ENCODE measurements around the gene GPR162.
"Not testable (repeated sequence)": the region's sequence is repeated elsewhere in the genome, so short reads cannot be mapped to it uniquely, and the experiment has no call there.

The GPR162 gene

DNA sequence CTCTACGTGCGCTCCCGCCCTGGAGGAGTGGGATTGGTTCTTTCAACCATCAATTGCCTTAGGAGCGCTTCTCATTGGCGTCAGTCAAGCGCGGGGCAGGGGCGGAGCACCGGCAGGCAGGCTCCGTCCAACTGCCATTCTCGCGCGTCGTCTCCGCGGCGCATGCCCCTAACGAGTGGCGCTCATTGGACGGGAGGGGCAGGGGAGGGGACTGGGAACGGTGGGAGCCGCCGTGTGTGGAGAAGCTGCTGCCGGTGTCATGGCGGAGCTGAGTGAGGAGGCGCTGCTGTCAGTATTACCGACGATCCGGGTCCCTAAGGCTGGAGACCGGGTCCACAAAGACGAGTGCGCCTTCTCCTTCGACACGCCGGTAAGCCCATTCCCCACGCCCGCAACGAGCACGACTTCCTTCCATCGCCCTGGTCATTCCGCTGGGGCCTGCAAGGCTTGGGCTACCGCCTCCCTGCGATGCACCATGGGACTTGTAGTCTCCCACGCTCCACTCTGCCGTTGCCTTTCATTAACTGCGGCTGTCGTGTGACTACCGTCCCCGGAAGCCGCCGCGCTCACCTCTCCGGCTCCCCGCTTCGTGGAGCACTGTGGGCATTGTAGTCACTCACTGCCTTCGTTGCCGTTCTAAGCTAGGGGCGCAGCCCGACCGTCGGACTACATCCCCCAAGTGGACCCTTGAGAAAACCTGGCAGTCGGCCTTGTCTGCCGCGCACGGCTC is 30.5 kb downstream of the GPR162 start, which contains the start of gene USP5:
TSS of gene USP5 (plus strand) at position 230 of the 730 bp plus-strand sequence. CDS start at position 260, 30 bp downstream.
- in situ Hi-C loops (cut with MboI; ENCODE audit: low sequenced_read_pairs), result no loop called here

DNA sequence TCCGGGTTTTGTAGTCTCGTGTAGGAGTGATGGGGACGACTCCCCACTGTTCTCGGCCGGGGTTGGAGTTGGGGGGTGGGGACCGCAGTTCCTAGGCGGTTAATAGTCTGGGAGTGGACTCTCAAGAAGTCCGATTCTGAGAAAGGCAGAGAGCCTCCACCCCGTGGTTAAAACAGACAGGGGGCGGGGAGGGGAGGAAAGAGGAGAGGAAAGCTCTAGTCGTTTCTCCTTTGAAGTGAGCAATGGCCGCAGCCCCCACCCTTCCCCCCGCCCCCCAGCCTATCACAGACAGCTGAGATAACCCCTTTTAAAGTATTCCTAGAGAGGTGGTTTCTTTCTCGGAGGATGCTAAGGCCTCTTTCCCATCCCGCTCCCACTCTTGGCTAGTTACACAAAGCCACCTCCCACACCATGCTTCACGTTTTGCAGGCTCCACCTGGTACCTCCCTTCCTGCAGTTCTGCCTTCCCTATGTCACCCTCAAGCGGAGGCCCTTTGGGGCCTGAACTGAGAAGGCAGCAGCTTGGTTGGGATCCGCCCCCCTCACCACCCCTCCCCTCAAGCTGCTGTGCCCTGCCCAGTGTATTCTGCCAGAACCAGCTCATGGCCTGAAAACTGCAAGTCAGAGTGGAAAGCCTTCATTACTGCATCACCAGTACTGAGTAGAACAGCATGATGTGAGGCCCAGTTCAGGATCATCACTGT is 31.2 kb downstream of the GPR162 start:
- in situ Hi-C loops (cut with MboI; ENCODE audit: low sequenced_read_pairs), result no loop called here

- in situ Hi-C loops (cut with MboI; ENCODE audit: low sequenced_read_pairs), result no loop called here
Measured at GRCh38 chr12:6853626-6854025, 32.0 kb downstream of the GPR162 start.

- in situ Hi-C loops (cut with MboI; ENCODE audit: low sequenced_read_pairs), result no loop called here
Measured at GRCh38 chr12:6854036-6854435, 32.4 kb downstream of the GPR162 start.

GRCh38 chr12:6855322-6855721 is 33.7 kb downstream of the GPR162 start:
- in situ Hi-C loops (cut with MboI; ENCODE audit: low sequenced_read_pairs), result no loop called here

DNA sequence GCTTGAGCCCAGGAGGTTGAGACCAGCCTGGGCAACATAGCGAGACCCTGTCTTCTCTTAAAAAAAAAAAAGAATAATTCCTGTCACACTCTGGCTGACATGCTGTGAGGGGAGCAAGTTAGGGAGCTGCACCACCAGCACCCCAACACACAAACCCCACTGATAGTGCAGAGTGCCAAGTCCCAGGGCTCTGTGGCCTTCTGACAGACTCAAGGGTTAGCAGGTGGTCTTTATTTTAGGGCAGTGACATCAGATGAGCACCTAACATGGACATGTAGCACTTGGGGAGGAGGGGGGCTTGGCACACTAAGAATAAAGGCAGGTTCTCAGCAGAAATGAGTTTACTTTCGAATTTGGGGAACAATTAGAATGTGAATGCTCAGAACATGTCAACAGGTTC is 37.2 kb downstream of the GPR162 start:
- in situ Hi-C loops (cut with MboI; ENCODE audit: low sequenced_read_pairs), result no loop called here

DNA sequence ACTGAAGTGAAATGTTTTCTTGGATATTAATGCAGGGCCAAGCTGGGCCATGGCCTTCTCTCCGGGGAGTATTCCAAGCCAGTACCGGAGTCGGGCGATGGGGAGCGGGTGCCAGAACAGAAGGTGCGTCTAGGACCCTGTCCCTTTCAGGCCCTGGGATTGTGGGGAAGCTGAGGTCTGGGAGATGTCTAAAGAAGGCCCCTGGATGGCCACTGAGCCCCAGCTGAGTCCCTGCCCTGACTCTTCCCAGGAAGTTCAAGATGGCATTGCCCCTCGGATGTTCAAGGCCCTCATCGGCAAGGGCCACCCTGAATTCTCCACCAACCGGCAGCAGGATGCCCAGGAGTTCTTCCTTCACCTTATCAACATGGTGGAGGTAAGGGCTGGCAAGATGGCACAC is 38.5 kb downstream of the GPR162 start:
- in situ Hi-C loops (cut with MboI; ENCODE audit: low sequenced_read_pairs), result no loop called here

DNA sequence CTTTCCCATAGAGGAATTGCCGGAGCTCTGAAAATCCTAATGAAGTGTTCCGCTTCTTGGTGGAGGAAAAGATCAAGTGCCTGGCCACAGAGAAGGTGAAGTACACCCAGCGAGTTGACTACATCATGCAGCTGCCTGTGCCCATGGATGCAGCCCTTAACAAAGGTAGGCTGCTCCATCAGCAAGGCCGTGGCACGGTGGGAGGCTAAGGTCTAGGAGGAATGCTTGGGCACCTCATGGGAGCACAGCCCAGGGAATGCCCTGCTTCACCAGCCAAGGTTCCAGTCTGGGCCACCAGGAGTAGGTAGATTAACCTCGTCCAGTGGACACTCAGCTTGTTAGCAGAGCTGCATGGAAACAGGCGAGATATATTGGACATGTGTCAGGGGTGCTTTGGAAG is 39.3 kb downstream of the GPR162 start:
- in situ Hi-C loops (cut with MboI; ENCODE audit: low sequenced_read_pairs), result no loop called here

DNA sequence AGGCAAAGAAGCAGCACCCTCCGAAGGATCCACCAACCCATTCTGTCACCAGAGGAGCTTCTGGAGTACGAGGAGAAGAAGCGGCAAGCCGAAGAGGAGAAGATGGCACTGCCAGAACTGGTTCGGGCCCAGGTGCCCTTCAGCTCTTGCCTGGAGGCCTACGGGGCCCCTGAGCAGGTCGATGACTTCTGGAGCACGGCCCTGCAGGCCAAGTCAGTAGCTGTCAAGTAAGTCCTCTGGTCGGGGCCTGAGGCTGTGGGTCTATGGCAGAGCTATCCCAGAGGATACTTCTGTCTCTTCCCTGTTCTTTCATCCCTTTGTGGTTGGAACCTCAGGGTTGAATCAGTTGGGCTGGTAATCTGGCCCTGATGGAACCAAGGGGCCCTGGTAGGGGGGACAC is 39.8 kb downstream of the GPR162 start:
- in situ Hi-C loops (cut with MboI; ENCODE audit: low sequenced_read_pairs), result no loop called here

GRCh38 chr12:6863033-6863432 is 41.4 kb downstream of the GPR162 start:
- in situ Hi-C loops (cut with MboI; ENCODE audit: low sequenced_read_pairs), result no loop called here

DNA sequence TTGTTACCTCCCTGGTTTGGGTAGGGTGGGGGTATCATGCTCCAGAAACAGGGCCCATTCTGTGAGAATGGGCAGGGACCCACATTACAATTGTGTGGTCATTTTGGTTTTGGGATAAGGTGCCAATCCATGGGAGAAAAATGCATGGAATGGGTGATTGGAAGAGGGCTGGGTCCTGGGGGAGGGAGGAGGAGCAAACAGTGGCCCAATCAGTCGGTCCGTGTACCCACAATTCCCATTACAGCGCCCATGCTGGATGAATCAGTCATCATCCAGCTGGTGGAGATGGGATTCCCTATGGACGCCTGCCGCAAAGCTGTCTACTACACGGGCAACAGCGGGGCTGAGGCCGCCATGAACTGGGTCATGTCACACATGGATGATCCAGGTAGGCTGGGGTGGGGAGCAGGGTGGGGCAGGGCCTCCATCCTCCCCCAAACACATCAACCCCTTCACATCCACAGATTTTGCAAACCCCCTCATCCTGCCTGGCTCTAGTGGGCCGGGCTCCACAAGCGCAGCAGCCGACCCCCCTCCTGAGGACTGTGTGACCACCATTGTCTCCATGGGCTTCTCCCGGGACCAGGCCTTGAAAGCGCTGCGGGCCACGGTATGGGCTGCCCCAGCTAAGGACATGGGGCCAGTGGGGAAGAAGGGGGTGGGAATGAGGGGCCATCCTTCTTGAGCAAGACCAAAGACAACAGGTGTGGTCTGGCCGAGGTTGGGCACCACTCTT is 42.1 kb downstream of the GPR162 start:
- in situ Hi-C loops (cut with MboI; ENCODE audit: low sequenced_read_pairs), result no loop called here

DNA sequence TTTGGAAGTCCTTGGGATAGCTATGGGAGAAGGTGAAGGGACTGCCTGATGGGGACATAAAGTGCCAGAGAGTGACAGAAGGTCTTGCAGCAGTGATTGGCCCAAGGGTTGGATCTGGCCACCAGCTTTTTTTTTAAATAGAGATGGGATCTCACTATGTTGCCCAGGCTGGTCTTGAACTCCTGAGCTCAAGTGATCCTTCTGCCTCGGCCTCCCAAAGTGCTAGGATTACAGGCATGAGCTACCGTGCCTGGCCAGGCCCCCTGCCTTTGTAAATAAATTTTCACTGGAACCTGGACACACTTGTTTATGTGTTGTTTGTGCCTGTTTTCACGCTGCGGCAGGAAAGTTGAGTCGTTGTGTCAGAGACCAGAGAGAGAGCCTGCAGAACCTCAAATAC is 43.7 kb downstream of the GPR162 start:
- in situ Hi-C loops (cut with MboI; ENCODE audit: low sequenced_read_pairs), result not testable (repeated sequence)

GRCh38 chr12:6866163-6866919 is 44.7 kb downstream of the GPR162 start:
- in situ Hi-C loops (cut with MboI; ENCODE audit: low sequenced_read_pairs), result no loop called here

DNA sequence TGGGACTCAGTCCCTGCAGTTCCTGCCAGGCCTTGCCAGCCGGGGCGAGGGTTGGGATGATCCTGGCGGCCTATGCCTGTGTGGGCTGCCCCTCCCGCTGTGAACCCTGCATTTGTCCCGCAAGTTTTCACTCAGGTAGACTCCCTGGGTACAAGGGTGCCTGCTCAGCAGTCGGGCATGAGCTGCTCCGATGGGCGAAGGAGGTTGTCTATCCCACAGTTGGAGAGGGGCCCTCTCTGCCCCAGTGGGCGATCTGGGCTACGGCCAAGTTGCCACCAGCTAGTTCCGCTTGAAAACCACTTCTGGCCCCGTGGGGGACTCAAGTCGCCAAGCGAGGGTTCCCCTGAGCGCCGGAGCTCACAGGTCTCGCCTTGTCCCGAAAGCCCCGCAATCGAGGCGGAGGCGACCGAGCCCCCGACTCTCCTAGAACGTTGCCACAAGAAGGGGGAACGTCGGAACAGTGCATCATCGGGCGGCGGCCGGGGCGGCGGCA is 45.3 kb downstream of the GPR162 start:
- in situ Hi-C loops (cut with MboI; ENCODE audit: low sequenced_read_pairs), result no loop called here

DNA sequence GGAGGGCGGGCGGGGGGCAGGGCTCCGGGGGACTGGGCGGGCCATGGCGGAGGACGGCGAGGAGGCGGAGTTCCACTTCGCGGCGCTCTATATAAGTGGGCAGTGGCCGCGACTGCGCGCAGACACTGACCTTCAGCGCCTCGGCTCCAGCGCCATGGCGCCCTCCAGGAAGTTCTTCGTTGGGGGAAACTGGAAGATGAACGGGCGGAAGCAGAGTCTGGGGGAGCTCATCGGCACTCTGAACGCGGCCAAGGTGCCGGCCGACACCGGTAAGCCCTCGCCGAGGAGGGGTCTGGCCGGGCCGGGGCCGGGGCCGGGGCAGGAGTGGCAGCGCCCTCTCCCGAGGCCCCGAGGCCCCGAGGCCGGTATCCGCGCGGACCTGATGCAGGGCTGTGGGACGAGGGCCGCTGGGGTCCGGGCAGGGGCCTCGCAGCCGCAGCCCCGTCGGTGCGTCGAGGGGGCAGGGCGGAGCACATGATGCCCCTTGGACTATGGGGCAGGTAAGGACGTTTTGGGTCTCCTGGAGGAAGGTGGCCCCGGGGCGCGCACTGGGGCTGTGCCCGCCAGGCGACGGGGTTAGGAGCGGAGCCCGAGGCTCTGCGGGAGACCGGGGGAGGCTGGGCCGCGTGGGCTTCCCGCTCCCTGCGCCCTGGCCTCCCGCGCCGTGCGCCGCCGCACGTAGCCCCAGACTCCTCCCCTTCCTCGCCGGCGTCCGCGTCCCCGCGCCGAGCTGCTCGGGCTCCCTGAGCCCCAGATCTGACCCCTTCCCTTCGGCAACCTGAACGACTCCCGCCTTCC is 46.0 kb downstream of the GPR162 start, which contains the start of gene TPI1:
TSS of gene TPI1 (plus strand) at position 119 of the 798 bp plus-strand sequence. CDS start at position 155, 36 bp downstream.
- in situ Hi-C loops (cut with MboI; ENCODE audit: low sequenced_read_pairs), result no loop called here

DNA sequence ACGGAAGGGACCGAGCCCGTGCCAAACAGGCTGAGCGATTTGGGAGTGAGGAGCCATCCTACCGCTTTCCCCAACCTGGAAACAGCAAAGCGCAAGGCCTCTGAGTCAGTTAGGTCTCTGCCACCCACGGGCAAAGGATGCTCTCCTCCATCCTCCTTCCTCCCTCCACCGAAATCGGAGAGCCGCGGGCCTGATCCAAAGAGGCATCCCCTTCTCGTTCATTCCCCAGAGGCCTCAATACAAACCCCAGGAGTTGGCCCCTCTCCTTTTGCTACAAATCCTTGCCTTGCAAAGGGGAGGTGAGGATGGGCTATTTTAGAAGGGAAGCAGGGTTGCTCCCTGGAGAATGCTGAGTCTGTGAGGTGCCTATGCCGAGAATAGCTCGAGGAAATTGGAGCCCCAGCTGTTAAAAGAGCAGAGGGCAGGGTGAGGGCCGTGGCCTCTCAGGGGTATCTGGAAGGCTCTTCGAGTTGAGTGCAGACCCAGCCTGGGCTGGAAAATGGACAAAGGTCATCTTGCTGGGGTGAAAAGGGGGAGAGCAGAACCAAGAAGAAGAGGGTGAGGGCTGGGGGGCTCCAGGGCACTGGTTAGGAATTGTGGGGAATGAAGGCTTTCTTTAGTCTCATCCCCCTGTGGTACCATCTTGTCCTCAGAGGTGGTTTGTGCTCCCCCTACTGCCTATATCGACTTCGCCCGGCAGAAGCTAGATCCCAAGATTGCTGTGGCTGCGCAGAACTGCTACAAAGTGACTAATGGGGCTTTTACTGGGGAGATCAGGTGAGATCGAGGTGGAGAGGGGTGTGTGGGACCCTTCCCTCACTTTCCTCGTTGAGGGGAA is 46.8 kb downstream of the GPR162 start:
- in situ Hi-C loops (cut with MboI; ENCODE audit: low sequenced_read_pairs), result no loop called here

DNA sequence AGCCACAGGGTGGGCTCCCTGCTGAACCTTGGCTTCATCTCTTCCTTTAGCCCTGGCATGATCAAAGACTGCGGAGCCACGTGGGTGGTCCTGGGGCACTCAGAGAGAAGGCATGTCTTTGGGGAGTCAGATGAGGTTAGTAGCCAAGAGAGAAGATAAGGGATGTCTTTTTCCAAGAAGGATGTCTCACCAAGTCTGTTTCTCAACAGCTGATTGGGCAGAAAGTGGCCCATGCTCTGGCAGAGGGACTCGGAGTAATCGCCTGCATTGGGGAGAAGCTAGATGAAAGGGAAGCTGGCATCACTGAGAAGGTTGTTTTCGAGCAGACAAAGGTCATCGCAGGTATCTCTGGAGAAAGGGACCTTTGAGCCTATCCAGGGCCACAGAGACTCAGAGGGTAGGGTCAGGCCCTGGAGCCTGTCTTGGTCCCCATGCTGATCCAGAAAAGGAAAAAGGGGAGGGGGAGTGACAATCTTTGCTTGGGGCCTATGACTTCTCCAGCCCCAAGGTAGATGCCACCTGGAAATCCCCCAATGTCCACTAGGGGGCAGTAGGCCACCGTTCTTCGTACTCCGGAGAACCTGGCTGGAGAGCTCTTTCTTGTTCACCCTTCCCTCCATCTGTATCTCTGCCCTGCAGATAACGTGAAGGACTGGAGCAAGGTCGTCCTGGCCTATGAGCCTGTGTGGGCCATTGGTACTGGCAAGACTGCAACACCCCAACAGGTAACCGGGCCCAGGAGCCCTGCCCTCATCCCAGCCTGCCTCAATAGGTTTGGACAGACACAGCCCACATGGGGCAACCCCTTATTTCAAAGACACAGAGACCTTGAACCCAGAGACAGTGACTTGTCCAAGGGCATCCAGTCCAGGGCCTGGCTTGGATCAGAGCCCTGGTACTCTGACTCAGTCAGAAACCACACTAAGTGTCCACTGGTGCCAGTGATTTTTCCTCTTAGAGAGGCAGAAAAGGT is 47.7 kb downstream of the GPR162 start:
- in situ Hi-C loops (cut with MboI; ENCODE audit: low sequenced_read_pairs), result no loop called here

DNA sequence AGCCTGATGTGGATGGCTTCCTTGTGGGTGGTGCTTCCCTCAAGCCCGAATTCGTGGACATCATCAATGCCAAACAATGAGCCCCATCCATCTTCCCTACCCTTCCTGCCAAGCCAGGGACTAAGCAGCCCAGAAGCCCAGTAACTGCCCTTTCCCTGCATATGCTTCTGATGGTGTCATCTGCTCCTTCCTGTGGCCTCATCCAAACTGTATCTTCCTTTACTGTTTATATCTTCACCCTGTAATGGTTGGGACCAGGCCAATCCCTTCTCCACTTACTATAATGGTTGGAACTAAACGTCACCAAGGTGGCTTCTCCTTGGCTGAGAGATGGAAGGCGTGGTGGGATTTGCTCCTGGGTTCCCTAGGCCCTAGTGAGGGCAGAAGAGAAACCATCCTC is 48.7 kb downstream of the GPR162 start:
- in situ Hi-C loops (cut with MboI; ENCODE audit: low sequenced_read_pairs), result not testable (repeated sequence)
